HG03060 (cell line): ENCODE measurements around the gene SET.
A peak's percentile ranks its signal among the peaks of the same experiment; 100 is the strongest.
"Not testable (repeated sequence)": the region's sequence is repeated elsewhere in the genome, so short reads cannot be mapped to it uniquely, and the experiment has no call there.

Source experiments
- ATAC-seq: cut with Tn5 transposase; IDR thresholded peaks from one replicate; pipeline ENCODE4 v1.9.1; 2021; ENCODE audit warnings: low read depth, moderate number of reproducible peaks; ENCODE audit not compliant: unreplicated experiment

The SET gene

GRCh38 chr9:128688501-128689292, at the start of gene SET:
TSS of gene SET (plus strand) at chr9:128689222. CDS start at chr9:128689583, 361 bp downstream.
- ATAC-seq, result no peak

DNA sequence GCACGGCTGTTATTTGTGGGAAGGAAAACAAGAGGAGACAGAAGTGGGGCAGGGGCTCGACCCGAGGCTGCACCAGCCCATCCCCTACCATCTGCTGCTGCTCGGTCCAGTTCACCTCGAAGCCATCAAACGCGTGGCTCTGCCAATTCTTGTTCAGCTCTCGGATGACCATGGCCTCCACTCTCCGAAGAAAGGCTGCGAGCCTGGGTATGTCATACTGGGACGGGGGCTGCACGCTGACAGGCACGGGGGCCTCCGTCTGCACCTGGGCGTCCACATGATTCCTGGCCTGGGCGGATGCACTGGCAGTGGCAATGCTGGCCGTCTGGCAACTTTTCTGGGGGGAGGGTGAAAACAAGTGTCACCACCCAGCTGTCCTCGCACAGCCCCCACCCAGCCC, 48.4 kb upstream of the SET start:
- no peak for ATAC-seq

- ATAC-seq, result no peak
These were observed 46.3 kb upstream of the SET start for GRCh38 chr9:128642675-128643245.

DNA sequence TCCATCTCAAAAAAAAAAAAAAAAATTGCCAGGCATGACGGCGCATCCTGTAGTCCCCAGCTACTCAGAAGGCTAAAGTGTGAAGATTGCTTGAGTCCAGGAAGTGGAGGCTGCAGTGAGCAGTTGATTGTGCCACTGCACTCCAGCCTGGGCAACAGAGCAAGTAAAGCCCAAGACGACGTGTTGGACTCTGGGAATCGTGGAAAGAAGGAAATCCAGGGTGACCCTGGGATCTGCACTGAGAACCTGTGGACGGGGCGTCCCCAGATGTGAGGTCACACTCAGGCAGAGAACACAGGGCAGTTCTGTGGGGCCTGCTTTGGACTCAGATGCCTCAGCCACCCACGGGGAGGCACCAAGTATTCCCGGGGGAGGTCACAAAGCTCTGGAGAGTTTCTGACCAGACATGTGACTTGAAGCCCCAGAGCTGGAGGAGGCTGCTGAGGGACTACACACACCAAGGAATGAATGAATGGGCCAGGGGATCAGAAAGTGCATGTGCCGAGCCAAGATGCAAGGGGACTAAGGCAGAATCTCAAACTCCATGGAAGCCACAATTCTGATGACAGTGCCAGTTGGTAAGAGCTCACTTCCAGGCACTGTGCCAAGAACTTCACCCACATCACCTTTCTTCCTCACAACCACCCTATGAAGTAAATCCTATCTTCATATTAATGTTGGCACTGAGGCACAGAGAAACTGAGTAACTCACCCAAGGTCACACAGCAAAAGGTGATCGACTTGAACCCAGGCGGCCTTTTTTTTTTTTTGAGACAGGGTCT, 45.3 kb upstream of the SET start:
- ATAC-seq, result peak; percentile 51

DNA sequence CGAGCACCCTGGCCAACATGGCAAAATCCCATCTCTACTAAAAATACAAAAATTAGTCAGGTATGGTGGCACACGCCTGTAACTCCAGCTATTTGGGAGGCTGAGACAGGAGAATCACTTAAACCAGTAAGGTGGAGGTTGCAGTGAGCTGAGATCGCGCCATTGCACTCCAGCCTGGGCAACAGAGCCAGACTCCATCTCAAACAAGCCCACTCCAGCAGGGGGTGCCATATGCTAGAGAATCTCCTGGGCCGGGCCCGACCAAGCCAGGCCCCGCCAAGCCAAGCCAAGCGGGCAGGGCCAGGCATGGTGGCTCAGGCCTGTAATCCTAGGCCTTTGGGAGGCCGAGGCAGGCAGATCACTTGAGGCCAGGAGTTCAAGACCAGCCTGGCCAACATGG, 40.8 kb upstream of the SET start:
- not testable (repeated sequence) for ATAC-seq

DNA sequence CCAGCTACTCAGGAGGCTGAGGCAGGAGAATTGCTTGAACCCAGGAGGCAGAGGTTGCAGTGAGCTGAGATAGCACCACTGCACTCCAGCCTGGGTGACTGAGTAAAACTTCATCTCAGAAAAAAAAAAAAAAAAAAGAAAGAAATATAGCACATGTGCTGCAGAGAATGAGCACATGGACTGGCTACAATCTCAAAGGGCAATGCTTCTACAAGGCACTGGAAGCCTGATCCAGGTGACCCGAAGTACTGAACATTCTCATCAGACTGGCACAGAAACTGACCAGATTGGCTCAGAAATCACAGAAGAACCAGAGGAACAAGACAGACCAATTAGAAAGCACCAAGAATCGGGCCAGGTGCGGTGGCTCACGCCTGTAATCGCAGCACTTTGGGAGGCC, 37.2 kb upstream of the SET start:
- no peak for ATAC-seq

DNA sequence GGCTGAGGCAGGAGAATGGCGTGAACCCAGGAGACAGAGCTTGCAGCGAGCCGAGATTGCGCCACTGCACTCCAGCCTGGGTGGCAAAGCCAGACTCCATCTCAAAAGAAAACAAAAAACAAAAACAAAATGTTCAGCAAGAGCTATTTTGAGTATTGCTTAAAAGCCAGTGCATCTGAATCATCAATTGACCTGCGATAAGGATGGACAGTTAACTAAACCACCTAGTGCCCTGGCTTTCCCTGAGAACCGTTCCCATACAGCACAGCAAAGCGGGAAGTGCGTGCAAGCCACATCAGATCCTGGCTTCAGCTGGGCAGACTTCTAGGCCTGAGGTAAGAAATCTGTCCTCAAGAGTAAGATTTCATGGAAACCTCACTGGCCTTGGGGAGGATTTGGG, 35.1 kb upstream of the SET start:
- ATAC-seq, result no peak

- ATAC-seq, result no peak
These were observed 34.5 kb upstream of the SET start for GRCh38 chr9:128654481-128654880.

DNA sequence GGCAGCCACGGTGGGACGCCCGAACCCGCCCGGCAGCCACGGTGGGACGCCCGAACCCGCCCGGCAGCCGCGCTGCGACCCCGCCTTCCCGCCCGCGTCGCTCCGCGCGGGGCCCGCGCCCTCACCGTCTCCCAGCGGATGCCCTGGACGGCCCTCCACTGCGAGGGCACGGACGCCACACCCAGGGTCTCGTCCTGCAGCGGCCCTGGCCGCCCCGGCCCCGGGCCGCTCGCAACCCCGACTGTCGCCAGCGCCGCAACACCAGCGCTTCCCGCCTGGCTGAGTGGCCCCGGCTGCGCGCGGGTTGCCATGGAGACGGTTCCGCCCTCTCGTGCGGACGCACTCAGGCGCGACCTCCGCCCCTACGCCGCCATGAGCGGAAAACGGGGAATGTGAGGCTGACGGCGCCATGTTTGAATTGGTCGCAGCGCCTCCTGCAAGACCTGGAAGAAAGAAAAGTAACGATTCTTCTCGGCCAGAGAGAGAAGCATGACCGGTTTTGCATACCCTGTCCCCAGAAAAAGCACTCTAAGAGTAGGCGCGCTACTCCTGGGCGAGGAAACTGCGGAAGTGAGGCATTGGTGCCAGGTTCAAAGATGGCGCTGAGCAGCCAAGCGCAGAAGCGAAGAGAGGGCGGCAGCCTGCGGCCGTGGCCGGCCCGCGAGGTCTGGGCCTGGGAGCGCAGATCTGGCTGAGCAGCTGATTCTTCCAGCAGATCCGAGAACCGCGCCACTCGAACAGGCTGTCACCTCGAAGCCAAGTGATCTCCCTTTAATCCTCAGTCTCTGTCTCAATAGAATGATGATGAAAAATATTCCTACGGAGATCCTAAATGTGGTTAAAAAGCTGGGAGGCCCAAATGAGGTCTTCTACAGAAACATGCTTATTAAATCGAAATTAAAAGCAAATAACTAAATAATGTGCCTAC, 32.3 kb upstream of the SET start, which contains the start of gene DYNC2I2:
Gene DYNC2I2, minus strand, starts transcription at position 432 of the 928 bp plus-strand sequence. Its CDS starts 121 bp downstream, at position 311.
- ATAC-seq, result peak; percentile 43

- no peak for ATAC-seq
These were observed 31.7 kb upstream of the SET start for GRCh38 chr9:128657344-128657704.

GRCh38 chr9:128657796-128658195, 31.2 kb upstream of the SET start:
- ATAC-seq, result no peak

DNA sequence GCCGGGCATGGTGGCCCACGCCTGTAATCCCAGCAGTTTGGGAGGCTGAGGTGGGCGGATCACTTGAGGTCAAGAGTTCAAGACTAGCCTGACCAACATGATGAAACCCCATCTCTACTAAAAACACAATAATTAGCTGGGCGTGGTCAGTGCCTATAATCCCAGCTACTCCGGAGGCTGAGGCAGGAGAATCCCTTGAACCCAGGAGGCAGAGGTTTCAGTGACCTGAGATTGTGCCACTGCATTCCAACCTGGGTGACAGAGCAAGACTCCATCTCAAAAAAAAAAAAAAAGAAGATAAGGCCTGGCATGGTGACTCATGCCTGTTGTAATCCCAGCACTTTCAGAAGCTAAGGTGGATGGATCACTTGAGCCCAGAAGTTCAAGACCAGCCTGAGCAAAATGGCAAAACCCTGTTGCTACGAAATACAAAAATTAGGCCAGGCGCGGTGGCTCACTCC, 22.5 kb upstream of the SET start:
- not testable (repeated sequence) for ATAC-seq

DNA sequence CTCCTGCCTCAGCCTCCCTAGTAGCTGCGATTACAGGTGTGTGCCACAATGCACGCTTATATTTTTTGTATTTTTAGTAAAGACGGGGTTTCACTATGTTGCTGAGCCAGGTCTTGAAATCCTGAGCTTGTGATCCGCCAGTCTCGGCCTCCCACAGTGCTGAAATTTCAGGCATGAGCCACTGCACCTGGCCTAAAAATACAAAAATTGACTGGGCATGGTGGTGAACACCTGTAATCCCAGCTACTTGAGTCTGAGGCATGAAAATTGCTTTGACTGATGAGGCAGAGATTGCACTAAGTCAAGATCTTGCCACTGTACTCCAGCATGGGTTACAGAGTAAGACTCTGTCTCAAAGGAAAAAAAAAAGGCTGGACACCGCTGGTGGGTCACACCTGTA, 19.2 kb upstream of the SET start:
- ATAC-seq, result no peak

DNA sequence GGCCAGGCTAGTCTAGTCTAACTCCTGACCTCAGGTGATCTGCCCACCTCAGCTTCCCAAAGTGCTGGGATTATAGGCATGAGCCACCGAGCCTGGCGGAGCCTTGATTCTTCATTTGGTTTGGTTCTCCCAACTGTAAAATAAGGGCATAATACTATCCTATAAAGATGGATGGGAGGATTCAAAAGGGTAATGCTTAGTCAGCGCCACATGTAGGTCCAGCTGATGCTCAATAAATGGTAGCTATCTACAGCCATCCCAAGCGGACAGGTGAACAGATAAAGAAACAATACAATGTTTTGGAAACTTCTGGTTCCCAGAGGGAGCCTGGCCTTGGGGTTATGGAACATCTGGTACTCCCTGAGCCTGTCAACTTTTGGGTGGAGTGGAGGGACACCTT, 13.6 kb upstream of the SET start:
- ATAC-seq, result no peak

DNA sequence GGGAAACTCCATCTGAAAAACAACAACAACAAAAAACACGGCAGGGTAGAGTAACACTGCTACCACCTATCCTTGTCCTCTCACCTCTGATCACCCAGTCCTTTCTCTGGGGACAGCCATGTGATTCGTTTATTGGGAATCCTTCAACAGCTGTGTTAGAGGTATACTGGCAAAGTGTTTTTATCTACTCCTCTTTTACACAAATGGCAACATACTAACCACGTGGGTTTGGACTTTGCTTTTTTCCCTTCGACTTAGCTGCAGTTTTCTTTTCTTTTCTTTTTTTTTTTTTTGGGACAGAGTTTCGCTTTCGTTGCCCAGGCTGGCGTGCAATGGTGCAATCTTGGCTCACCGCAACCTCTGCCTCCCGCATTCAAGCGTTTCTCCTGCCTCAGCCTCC, 11.2 kb upstream of the SET start:
- ATAC-seq, result no peak

GRCh38 chr9:128683340-128684064, 5.5 kb upstream of the SET start:
- no peak for ATAC-seq

GRCh38 chr9:128684065-128684324, 5.0 kb upstream of the SET start:
- ATAC-seq, result no peak

DNA sequence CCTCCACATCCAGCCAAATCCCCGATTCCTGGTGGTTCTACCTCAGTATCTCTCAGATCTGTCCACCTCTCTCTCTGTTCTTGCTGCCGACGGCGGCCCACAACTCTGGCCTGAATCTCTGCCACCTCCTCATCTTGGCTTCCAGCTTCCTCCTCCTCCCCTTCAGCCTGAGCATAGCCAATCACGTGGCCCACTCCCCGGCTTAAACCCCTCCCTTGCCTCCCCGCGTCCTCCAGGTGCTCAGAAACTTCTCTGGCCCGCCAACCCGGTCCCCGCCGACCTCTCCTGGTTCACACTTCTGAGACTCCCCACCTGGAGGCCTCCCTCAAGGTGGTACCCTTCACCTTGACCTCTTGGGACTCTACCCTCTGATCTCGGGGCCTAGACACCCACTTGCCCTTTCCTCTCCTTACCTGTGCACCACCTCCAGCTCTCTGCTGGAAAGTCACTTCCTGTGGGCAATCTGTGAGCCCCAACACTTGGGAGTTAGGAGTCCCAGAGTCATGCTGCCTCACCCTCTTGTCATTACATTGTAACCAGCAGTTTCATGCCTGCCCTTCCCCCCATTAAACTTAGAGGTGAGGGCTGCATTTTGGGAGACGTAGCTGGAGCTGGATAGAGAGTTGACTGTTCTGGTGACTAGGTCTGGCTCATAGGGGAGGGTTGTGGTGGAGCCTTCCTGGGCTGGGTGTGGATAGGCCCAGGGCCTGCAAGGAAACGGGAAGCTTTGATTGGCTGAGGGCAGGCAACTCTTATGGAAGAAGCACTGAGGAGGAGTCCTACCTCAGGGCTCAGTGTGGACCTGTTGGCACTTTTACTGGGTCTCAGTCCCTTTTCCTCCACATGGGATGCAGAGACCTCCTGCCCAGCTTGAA, 4.5 kb upstream of the SET start:
- ATAC-seq, result no peak
